HK-2 (cell line): ENCODE measurements around the gene TSSK6.
"Not testable (repeated sequence)": the region's sequence is repeated elsewhere in the genome, so short reads cannot be mapped to it uniquely, and the experiment has no call there.

Source experiments
- DNase-seq: peaks from one replicate; pipeline ENCODE4 v3.0.0-alpha.2; 2018; ENCODE audit not compliant: unreplicated experiment

Gene TSSK6

GRCh38 chr19:19487950-19488874, 27.1 kb downstream of the TSSK6 start:
- DNase-seq: peak; percentile 72

DNA sequence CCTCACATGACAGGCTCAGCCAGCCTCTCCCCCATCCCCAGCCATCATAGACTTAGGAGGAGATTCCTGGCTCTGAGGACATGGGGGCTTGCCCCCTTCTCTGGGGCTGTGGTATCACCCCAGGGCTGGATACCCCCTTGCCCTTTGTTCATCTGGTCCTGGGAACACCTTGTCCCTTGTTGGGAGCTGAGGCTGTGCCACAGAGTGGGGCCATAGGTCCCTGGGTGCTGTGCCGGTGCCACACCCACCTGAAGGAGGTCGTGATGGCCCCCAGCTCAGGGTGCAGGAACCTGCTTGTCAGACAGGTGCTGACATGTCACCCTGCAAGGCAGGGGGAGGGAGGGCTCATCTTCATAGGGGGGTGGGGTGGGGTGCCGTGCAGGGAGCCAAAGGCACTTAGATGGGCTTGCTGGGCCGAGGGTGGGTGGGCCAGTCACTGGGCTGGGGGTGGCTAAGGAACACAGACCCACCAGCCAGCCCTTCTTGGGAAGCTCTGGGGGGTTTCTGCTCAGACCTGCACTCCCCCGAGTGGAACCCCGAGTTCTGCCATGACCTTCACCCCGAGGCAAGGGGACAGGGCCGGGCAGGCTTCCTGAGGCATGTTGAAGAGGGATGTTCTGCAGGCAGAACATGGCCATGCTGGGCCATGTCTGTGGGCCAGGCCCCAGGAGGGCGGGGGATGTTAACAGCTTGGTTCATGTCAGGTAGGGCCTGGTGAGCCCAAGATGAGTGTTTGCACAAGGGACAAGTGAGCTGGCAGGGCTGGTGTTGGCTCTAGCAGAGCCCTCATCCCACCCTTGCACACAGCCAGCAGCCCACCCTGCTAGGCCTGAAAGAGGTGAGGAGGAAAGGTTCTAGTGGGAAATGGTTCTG, 28.0 kb downstream of the TSSK6 start:
- DNase-seq: no peak

DNA sequence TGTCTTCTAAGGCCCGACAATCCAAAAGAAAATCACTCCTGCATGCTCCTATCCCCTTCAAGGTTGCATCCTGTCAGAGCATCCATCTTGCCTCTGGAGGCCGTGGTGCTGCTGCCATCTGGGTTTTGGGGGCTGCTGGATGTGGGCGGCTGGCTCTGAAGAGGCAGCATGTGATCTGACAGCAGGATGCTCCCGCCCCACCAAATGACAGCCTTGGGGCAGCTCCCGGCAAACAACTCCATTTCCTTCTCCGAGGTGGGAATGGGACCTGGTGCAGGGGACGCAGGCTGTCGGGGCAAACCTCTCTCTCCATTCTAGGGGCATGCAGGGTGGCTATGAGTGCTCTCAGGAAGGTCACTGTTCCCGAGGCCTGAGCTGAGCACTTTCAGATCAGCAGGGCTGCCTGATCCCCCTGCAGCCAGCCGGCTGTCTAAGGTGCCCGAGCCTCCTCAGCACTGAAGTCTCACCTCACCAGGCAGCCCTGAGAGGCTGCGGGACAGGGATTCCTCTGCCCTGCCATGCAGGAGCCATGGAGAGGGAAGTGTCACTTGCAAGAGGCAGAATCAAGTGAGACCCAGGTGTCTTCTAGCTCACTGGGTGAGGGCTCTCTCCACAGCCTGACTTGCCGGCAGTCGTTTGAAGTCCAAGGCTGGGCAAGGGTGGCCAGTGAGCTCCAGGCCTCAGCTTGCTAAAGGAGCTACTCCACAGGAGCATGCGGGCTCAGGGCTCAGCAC, 28.8 kb downstream of the TSSK6 start:
- no peak for DNase-seq

DNA sequence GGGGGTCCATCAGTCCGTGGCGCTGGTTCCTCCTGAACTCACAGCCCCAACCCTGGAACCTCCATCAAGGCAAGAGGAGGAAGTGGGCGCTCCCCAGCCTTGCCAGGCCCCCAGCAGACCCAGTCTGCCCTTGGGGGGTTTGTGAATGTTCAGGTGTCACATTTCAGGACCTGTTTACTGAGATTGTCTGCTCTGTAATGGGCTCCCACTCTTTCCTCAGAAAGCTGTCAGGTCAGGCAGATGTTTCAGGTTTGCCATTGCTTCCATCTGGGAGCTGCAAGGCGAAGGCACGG, 29.4 kb downstream of the TSSK6 start:
- no peak for DNase-seq

- DNase-seq: peak; percentile 18
Measured at GRCh38 chr19:19485161-19485997, 30.0 kb downstream of the TSSK6 start.

DNA sequence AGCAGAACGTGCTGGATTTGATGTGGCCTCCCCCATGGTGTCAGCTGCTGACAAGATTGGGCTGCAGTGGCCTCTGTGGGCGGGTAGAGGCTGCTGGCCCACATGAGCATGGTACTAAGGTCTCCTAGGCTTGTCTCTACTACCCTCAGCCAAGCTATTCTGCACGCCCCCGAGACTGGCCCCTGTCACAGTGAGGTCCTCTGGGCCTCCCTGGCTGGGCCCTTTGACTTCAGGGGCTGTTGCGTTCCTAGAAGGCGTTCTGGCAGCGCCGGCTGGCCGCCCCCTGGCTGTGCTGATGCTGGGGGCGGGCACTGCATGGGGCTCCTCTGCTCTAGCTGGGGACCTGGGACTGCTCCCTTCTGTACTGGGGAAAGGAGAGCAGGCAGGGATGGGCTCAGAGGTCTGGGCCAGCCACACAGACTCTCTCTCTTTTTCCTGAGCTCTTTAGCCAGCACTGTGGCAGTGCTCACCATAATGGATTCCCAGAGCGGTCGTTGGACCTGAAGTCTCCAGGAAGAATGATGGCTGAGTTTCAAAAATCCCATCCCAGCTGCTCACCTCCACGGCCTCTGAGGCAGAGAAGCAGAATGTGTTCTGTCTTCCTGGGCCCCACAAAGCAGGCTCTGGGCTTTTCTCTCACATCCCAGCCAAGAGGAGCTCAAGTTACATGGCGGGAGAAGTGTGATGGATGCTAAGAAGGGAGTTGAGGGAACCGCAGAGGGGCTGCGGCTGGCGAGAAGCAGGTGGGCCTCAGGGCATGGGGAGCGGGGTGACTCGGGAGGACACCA, 32.3 kb downstream of the TSSK6 start:
- no peak for DNase-seq

GRCh38 chr19:19480688-19481087, 34.7 kb downstream of the TSSK6 start:
- DNase-seq: no peak

GRCh38 chr19:19477705-19478383, 37.5 kb downstream of the TSSK6 start:
- no peak for DNase-seq

DNA sequence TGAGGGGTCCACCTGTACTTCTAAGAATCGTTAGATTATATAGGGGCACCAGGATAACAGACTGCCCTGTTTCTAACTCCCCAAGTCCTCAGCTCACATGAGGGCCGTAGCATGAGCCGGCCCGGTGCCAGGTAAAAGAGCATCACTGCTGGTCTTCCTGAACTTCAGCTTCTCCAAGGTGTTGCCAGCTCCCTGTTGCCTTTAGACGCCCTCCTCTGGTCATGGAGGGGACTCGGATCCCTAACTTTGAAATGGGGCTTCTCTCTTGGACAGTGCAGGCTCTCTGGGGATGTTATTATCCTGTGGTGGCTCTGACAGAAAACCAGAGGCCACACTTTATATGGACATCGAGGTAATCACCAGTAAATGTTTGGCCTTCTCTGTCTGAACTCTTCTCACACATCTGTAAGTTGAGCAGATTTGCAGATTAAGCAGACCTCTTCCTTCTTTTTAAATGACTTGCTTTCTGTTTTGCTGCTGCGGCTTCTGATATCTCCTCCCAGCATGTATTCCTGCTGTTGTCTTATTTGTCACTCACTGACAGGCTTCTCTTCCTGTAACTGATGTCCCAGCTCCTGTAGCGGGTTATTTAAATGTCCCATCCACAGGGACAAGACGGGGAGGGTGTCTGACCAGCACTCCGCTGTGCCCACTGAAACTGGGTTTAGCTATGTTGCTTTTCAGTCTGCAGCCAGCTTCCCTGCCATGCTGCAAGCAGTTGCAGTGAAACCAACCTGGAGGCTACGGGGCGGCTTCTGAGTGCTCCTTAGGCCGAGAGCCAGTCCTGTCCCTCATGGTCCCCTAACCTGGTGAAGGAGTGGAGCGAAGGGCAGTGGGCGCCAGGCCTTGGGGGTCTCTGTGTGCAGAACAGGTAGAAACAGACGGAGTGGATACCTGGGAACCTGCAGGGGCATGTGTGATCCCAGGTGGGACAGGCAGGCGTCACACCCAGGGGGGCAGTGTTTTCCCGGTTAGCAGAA, 39.2 kb downstream of the TSSK6 start:
- no peak for DNase-seq

DNA sequence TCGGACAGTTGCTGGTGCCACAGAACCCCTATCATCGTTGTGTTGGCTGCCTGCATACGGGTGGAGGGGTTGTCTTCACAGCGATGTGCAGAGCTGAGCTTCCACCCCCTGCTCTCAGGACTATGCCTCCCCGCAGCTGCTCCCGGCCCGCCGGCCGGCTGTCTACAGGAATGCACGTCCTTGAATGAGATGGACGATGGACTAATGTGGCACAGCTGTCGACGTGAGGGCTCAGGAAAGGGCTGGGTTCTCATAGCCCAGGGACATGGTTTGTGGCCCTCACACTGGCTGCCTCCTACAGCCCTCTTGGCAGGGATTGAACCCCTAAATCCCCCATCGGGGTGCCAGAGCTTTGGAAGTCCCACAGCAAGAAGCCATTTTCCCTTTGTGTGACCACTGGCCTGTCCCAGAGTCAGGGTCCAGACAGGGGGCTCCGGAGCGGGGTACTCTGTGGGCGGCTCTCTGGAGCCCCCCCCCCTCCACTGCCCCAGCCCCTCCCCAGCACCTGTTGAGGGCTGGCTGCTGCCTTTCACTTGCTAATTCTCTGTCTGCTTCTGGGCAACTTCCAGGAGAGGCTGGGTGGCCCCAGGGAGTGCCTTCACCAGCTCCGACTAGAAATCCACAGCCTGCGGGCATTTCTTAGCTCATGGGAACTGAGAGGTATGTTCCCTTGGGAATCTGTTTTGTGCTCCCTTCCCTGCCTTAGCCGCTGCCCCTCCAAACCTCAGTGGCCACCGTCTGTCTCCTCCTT, 40.2 kb downstream of the TSSK6 start:
- DNase-seq: no peak

- DNase-seq: not testable (repeated sequence)
Measured at GRCh38 chr19:19472106-19472505, 43.2 kb downstream of the TSSK6 start.

GRCh38 chr19:19471682-19472081, 43.7 kb downstream of the TSSK6 start:
- DNase-seq: no peak

- no peak for DNase-seq
Measured at GRCh38 chr19:19470579-19470978, 44.8 kb downstream of the TSSK6 start.

- DNase-seq: no peak
Measured at GRCh38 chr19:19468424-19469050, 46.8 kb downstream of the TSSK6 start.

DNA sequence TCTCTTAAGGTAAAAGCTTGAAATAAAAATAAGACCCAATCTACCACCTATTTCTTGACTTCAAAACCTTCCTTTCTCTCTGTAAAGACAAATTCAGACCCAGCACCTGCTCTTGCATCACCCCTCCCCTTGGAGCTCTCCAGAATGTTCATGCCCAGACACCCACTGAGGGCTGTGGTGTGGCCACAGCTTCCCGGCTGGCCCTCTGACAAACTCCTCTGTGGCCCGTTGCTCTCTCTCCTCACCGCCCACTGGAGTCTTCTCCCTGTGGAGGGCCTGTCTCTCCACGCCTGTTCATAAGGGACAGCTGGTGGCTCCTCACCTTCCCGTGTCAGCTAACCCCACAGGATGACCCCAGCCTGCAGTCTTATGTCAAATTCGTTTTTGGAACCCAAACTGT, 49.1 kb downstream of the TSSK6 start:
- no peak for DNase-seq

DNA sequence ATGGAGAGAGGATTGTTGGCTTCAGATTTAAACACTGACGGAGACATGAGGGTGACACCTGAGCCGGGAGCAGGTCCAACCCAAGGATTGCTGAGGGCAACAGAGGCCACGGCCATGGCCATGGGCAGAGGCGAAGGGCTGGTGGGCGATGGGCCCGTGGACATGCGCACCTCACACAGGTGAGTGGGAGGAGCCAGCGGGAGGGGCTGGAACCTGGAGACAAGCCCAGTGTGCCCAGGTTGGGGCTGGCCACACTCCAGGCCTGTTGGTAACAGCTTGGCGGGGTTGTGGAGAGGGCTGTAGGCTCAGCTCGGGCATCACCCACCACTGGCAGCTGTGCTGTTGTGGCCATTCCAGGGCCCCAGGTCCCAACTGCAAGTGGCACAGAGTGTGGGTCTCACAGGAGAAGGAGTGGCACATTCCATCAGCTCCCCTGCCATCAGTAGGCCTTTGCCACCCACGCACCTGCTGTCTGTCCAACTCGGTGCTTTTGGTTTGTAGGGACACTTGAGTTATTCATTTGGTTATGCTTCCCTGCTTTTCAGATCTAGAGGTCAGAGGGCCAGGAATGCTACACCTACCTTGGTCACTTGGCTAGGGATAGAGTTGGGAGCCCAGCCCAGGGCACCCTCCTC, 49.8 kb downstream of the TSSK6 start:
- no peak for DNase-seq
